HepG2 (cell line): ENCODE data around the gene ASB4. TPM values are rescaled to one million over a fixed set of nuclear protein-coding genes. Genes with fewer than 3 reads are reported as not detected.

Source experiments
- FOXA3 ChIP-seq: IDR thresholded peaks from 2 replicates; pipeline ENCODE4 v1.6.1; 2016; ENCODE audit warnings: missing genetic modification reagents, missing compliant biosample characterization
- FOXO1 ChIP-seq: sonication (generic); formaldehyde crosslinking; IDR thresholded peaks from 2 replicates; pipeline ENCODE4 v1.4.0; 2020; ENCODE audit warnings: missing genetic modification reagents
- MLLT10 ChIP-seq: sonication (generic); formaldehyde crosslinking; IDR thresholded peaks from 2 replicates; pipeline ENCODE4 v1.4.0; 2020; ENCODE audit warnings: missing genetic modification reagents
- NFIC ChIP-seq: IDR thresholded peaks from 2 replicates; pipeline ENCODE4 v1.6.1; 2012; ENCODE audit warnings: mild to moderate bottlenecking, low read length, inconsistent platforms
- PBX2 ChIP-seq: IDR thresholded peaks from 2 replicates; pipeline ENCODE4 v1.6.1; 2016; ENCODE audit warnings: control low read depth
- PRDM15 ChIP-seq: sonication (generic); formaldehyde crosslinking; IDR thresholded peaks from 2 replicates; pipeline ENCODE4 v1.4.0; 2020; ENCODE audit warnings: missing genetic modification reagents
- ZNF142 ChIP-seq: sonication (generic); formaldehyde crosslinking; IDR thresholded peaks from 2 replicates; pipeline ENCODE4 v1.4.0; 2020; ENCODE audit warnings: missing genetic modification reagents
- ZNF577 ChIP-seq: sonication (generic); formaldehyde crosslinking; IDR thresholded peaks from 2 replicates; pipeline ENCODE4 v1.4.0; 2020; ENCODE audit warnings: mild to moderate bottlenecking, low read depth, missing genetic modification reagents, borderline replicate concordance
- ZNF83 ChIP-seq: sonication (generic); formaldehyde crosslinking; IDR thresholded peaks from 2 replicates; pipeline ENCODE4 v1.4.0; 2020; ENCODE audit warnings: missing genetic modification reagents, mild to moderate bottlenecking, borderline replicate concordance
- polyA plus RNA-seq, 8 experiments: library from polyadenylated mRNA; depleted of rRNA in 3 of 8; stranded (reverse) in 7 of 8; unstranded in 1 of 8; fragments of >200 nt; fragmentation: Illumina TruSeq in 4 of 8; extraction: Trizol in 4 of 8; gene quantifications; 2 replicates each; pipeline versions ENCODE4 v1.2.1 to v1.2.3, GENCODE V29; 2011 to 2016; ENCODE audit warnings: low read depth in 4 of 8, missing spikeins in 1 of 8, mixed read lengths in 1 of 8; ENCODE audit not compliant: insufficient read depth in 1 of 8
- total RNA-seq, 5 experiments: library from RNA; depleted of rRNA; stranded (reverse); fragments of >200 nt; fragmentation: Illumina TruSeq; extraction: Trizol; gene quantifications; 2 replicates each; pipeline ENCODE4 v1.2.3, GENCODE V29; 2016; ENCODE audit warnings: low read depth in 1 of 5
- TF ChIP-seq, protein P1 (sequence below): sonication (generic); formaldehyde crosslinking; IDR thresholded peaks from 2 replicates; pipeline ENCODE4 v1.4.0; 2020; ENCODE audit warnings: mild to moderate bottlenecking, low read depth, missing genetic modification reagents

Gene ASB4
- total and polyA plus RNA-seq, 2 of the 13 experiments (the other 11 are each of a cell fraction or from before 2014, with no cell fraction given), result 1.1 to 4.0 TPM

GRCh38 chr7:95560674-95561073, 74.9 kb downstream of the ASB4 start (continued):
- TF ChIP-seq PRDM15 (CRISPR knock-in tag) (no peak), NFIC (no peak), MLLT10 (no peak), ZNF83 (CRISPR knock-in tag) (no peak), FOXA3 (CRISPR knock-in tag) (peak; percentile 33; the same call in 1 of the 2 replicates), PBX2 (CRISPR knock-in tag) (no peak), ZNF142 (CRISPR knock-in tag) (no peak), ZNF577 (no peak), FOXO1 (CRISPR knock-in tag) (no peak)
- TF ChIP-seq, protein P1, sequence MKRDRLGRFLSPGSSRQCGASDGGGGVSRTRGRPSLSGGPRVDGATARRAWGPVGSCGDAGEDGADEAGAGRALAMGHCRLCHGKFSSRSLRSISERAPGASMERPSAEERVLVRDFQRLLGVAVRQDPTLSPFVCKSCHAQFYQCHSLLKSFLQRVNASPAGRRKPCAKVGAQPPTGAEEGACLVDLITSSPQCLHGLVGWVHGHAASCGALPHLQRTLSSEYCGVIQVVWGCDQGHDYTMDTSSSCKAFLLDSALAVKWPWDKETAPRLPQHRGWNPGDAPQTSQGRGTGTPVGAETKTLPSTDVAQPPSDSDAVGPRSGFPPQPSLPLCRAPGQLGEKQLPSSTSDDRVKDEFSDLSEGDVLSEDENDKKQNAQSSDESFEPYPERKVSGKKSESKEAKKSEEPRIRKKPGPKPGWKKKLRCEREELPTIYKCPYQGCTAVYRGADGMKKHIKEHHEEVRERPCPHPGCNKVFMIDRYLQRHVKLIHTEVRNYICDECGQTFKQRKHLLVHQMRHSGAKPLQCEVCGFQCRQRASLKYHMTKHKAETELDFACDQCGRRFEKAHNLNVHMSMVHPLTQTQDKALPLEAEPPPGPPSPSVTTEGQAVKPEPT (CRISPR knock-in tag), result no peak
